ENCODE results near the gene FAM210B.

DNA sequence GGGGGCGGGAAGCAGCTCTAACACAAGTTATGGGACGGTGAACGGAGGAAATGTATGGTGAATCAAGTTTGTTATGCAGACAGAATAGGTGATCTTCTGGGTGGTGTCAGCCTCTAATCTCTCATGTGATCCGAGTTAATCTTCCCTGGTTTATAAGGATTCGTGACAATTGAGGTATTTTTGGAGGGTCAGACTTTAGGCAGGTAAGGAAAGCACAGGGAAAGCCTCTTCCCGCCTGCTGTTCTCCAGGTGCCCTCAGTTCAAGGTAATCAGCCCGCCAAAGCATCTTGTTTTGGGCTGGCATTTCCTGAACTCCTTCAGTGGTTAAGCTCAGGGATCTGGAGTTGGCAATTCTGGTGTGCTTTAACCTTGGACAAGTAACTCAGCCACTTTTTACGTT is 34.9 kb downstream of the FAM210B start:
- TF ChIP-seq POLR2AphosphoS5 (IDR thresholded peaks at IDR 0.05) = no peak
- TF ChIP-seq, protein P1, sequence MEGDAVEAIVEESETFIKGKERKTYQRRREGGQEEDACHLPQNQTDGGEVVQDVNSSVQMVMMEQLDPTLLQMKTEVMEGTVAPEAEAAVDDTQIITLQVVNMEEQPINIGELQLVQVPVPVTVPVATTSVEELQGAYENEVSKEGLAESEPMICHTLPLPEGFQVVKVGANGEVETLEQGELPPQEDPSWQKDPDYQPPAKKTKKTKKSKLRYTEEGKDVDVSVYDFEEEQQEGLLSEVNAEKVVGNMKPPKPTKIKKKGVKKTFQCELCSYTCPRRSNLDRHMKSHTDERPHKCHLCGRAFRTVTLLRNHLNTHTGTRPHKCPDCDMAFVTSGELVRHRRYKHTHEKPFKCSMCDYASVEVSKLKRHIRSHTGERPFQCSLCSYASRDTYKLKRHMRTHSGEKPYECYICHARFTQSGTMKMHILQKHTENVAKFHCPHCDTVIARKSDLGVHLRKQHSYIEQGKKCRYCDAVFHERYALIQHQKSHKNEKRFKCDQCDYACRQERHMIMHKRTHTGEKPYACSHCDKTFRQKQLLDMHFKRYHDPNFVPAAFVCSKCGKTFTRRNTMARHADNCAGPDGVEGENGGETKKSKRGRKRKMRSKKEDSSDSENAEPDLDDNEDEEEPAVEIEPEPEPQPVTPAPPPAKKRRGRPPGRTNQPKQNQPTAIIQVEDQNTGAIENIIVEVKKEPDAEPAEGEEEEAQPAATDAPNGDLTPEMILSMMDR (IDR thresholded peaks at IDR 0.05) = no peak

Measured in stomach (tissue), 4 donors.